Spinal cord (tissue), 10 donors: ENCODE measurements around the gene PTPRK. TPM values are rescaled to one million over a fixed set of nuclear protein-coding genes. Genes with fewer than 3 reads are reported as not detected.
A peak's percentile ranks its signal among the peaks of the same experiment; 100 is the strongest.
"Not testable (repeated sequence)": the region's sequence is repeated elsewhere in the genome, so short reads cannot be mapped to it uniquely, and the experiment has no call there.

Source experiments
- DNase-seq, 6 donors: peaks; one replicate each; pipeline versions ENCODE4 v3.0.0 to v3.0.0-alpha.2; 2013 to 2015; ENCODE audit warnings: low spot score in 6 of 6, low read depth in 4 of 6
- H3K27ac ChIP-seq: one replicate; pipeline ENCODE4 v1.5.1; 2013; ENCODE audit warnings: low read depth, low read length, control low read depth
- H3K27me3 ChIP-seq: one replicate; pipeline ENCODE4 v1.6.1; 2013; ENCODE audit warnings: low read length; ENCODE audit not compliant: control insufficient read depth, insufficient read depth
- H3K36me3 ChIP-seq: one replicate; pipeline ENCODE4 v1.6.1; 2013; ENCODE audit warnings: low read length; ENCODE audit not compliant: control insufficient read depth, insufficient read depth
- H3K4me1 ChIP-seq: one replicate; pipeline ENCODE4 v1.6.1; 2013; ENCODE audit warnings: low read length; ENCODE audit not compliant: control insufficient read depth, insufficient read depth
- H3K4me3 ChIP-seq: one replicate; pipeline ENCODE4 v1.5.1; 2013; ENCODE audit warnings: low read depth, low read length, control low read depth
- H3K9me3 ChIP-seq: one replicate; pipeline ENCODE4 v1.6.1; 2013; ENCODE audit warnings: low read length; ENCODE audit not compliant: control insufficient read depth, insufficient read depth
- WGBS: methylation state at CpG from one replicate; pipeline ENCODE4 v1.1.5; 2013; ENCODE audit warnings: missing lambda C conversion rate; ENCODE audit not compliant: insufficient coverage; 5-methylcytosine and 5-hydroxymethylcytosine counted together
- polyA plus RNA-seq, 2 donors: library from polyadenylated mRNA; unstranded; fragments of 120-200 nt; gene quantifications; one replicate each; pipeline ENCODE4 v1.2.1, GENCODE V29; 2013; ENCODE audit not compliant: insufficient read length in 2 of 2
- total RNA-seq, 2 donors: library from RNA; depleted of rRNA in 1 of 2; stranded (reverse); fragments of 120-200 nt in 1 of 2; fragments of >200 nt in 1 of 2; gene quantifications; one replicate each; pipeline versions ENCODE4 v1.2.3 to v1.2.4, GENCODE V29; 2013 to 2014
- donor health status: healthy.

Gene PTPRK
- total and polyA plus RNA-seq, 4 donors = 28.4 to 63.4 (median 34.1) TPM

DNA sequence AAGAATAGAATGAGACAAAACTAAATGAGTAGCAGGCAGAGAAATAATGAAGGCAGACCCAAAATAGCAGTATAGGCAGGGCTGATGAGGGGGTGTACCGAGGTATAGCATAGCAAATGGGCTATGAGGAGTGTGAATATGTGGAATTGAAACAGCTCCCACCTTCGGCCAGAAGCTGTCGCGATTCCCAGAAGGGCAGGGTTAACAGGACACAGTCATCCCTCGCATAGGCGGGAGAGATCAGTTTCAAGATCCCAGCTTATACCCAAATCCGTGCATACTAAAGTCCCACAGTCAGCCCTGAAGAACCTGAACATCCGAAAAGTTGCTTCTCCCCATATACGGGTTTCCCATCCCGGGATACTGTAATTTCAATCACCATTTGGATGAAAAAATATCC, 82.7 kb downstream of the PTPRK start:
- H3K4me3 ChIP-seq = no peak overlapping the region

DNA sequence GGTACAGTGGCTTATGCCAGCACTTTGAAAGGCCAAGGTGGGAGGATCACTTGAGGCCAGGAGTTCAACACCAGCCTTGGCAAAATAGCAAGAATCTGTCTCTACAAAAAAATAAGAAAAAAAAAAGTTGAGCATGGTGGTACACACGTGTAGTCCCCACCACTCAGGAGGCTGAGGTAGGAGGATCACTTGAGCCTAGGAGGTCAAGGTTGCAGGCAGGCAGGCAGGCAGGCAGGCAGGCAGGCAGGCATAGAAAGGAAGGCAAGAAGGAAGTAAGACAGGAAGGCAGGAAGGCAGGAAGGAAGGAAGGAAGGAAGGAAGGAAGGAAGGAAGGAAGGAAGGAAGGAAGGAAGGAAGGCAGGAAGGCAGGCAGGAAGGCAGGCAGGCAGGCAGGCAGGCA, 85.6 kb downstream of the PTPRK start:
- not testable (repeated sequence) for DNase-seq, H3K4me3 ChIP-seq, H3K27me3 ChIP-seq, H3K27ac ChIP-seq, H3K9me3 ChIP-seq, H3K36me3 ChIP-seq, H3K4me1 ChIP-seq
- 40% methylated on average over 1 of the region's 1 CpG for WGBS

More for the DNA sequence above, 82.7 kb downstream of the PTPRK start:
- DNase-seq = no peak
- WGBS = 97% methylated on average over 10 of the region's 10 CpGs
- Histone ChIP-seq H3K36me3 (no peaks in the 10 kb centered on the region), H3K27ac (no peak overlapping the region), H3K4me1 (no peaks in the 10 kb centered on the region), H3K9me3 (no peaks in the 10 kb centered on the region), H3K27me3 (no peaks in the 10 kb centered on the region)

DNA sequence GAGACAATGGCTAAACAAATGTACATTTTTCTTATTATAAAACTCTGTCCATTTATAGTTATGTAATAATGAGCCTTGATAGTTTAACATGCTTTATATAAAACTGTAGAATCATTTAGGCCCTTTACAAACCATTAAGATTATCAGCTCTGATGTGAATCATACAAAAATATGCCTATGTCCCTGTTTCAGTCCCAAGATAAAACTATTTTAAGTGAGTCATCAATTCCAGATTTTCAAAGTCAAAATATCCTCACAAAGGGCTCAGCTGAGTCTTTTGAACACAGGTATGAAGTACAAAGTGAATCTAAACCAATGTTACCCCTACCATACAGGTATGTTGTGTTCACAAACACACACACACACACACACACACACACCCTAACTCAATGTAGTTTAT, 88.0 kb downstream of the PTPRK start:
- no peak for DNase-seq
- Histone ChIP-seq H3K36me3 (no peaks in the 10 kb centered on the region), H3K9me3 (no peaks in the 10 kb centered on the region), H3K27ac (no peak overlapping the region), H3K4me1 (no peaks in the 10 kb centered on the region), H3K4me3 (no peak overlapping the region), H3K27me3 (no peaks in the 10 kb centered on the region)

DNA sequence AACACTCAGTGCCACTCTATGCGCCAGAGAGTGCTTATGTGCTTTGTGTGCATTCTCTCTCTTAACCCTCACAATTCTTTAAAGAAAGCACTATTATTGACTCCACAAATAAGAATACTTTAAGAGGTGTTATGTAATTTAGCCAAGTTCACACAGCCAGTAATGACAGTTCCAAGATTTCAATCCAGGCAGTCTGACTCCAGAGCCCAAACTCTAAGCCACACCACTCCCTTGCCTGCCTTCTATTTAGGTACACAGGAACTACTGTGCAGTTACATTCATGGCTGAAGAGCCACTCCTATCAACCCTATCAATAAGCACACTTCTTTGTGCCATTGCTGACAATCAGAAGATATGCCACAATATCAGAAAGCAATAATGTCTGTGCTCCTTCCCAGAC, 93.3 kb downstream of the PTPRK start:
- Histone ChIP-seq H3K4me3 (no peak overlapping the region), H3K36me3 (no peaks in the 10 kb centered on the region), H3K9me3 (no peaks in the 10 kb centered on the region), H3K27ac (no peak overlapping the region), H3K4me1 (no peaks in the 10 kb centered on the region), H3K27me3 (no peaks in the 10 kb centered on the region)
- WGBS = no CpG with 5 or more reads among the region's 1 CpG
- no peak for DNase-seq

DNA sequence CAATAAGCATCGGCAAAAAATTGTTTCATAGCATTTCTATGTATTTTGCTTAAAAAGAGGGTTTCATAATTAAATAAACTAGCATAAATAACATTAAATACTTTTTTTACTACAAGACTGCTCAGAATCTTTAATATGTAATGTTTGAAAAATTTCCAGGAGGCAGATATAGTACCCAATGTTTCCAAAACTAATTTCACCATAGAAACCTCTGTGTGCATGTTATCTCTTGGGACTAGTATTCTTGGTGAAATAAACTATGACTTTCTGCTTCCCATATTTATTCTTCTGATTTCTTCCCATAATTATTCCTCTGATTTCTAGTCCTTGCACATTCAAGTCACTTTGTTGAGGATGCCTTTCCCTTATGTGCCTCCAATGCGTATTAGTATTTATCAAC, 94.5 kb downstream of the PTPRK start:
- 100% methylated on average over 1 of the region's 2 CpGs for WGBS
- Histone ChIP-seq H3K36me3 (no peaks in the 10 kb centered on the region), H3K9me3 (no peaks in the 10 kb centered on the region), H3K4me3 (no peak overlapping the region), H3K4me1 (no peaks in the 10 kb centered on the region), H3K27ac (no peak overlapping the region), H3K27me3 (no peaks in the 10 kb centered on the region)
- no peak for DNase-seq

DNA sequence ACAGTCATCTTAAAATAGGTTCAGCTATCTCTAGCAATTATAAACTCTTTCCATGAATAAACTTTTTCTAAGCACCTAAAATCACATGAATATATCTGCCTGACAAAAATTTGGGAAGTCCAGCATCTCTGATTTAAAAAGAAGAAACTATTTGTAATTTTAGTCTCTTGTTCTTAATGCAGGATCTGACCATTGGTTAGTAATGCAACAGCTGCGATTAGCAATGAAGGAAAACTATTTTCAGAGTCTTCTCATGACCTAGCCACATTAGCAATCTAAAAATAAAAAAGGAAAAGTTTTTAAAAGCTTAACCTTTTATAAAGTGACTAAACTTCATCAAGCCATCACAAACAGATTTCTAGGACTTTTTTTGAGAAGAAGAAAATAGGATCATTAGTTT, 97.5 kb downstream of the PTPRK start:
- H3K36me3 ChIP-seq = no peaks in the 10 kb centered on the region
- DNase-seq = no peak
- no CpG with 5 or more reads among the region's 1 CpG for WGBS
- H3K4me3 ChIP-seq = no peak overlapping the region
- no peaks in the 10 kb centered on the region for H3K9me3 ChIP-seq
- no peak overlapping the region for H3K27ac ChIP-seq
- H3K4me1 ChIP-seq = no peaks in the 10 kb centered on the region
- no peaks in the 10 kb centered on the region for H3K27me3 ChIP-seq

DNA sequence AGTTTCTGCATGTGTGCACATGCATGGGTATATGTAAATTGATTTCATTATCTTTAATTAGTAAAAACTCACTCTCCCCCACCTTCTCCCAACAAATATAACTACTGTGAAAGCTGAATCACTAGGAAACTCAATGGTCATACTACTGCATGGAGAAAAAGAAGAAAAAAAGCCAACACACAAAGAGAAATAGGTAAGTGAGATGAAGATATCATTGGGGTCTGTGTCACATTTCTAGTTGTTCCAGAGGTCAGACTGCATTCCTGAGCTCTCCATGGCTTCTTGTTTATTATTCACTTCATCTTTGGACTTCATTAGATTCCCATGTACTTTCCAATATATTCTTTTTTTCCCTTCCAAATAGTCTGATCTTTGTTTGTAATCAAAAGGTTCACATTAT, 98.2 kb downstream of the PTPRK start:
- Histone ChIP-seq H3K36me3 (no peaks in the 10 kb centered on the region), H3K27me3 (no peaks in the 10 kb centered on the region), H3K9me3 (no peaks in the 10 kb centered on the region), H3K4me3 (no peak overlapping the region), H3K27ac (peak overlapping the region; percentile 43), H3K4me1 (no peaks in the 10 kb centered on the region)
- DNase-seq = no peak

DNA sequence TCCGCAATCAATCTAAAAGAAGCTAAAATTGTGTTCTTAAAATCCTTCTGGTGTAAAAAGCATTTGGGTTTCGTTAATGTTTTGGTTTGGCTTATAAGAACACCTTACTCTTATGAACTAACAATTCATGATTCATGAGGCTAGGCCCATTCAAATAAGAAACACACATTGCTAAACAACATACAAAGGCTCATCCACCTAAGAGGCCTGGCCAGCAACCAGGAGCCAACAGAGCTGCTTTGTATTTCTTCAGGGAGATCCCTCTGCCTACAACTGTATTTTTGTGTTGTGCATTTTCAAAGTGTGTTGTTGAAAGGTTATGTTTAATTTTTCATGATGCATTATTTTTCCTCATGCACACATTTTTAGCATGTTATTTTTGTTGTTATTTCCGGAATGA, 98.6 kb downstream of the PTPRK start:
- WGBS = no CpG with 5 or more reads among the region's 3 CpGs
- H3K9me3 ChIP-seq = no peaks in the 10 kb centered on the region
- no peak overlapping the region for H3K4me3 ChIP-seq
- no peaks in the 10 kb centered on the region for H3K36me3 ChIP-seq
- DNase-seq = peak in 2 of 6 donors; percentile 57 to 59
- no peak overlapping the region for H3K27ac ChIP-seq
- H3K4me1 ChIP-seq = no peaks in the 10 kb centered on the region
- H3K27me3 ChIP-seq = no peaks in the 10 kb centered on the region

DNA sequence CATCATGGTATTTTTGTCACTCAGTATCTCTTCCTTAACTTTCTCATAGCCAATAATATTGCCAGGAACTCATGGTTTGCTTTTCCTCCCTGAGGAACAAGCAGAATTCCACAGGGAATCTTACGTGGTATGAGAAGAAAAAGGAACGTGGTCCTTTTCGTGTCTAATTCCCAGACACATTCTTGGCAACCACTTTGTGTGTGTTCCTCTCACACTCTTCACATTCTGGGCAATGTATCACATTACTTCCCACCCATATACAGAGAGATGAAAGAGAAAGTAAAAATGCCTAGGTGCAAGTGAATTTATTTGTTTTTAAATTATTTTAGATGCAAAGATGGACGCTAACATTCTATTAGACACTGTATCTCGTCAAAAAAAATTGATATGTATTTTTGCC, 102.7 kb downstream of the PTPRK start:
- no peak for DNase-seq
- Histone ChIP-seq H3K4me1 (no peaks in the 10 kb centered on the region), H3K4me3 (no peak overlapping the region), H3K27ac (no peak overlapping the region), H3K27me3 (no peaks in the 10 kb centered on the region), H3K36me3 (no peaks in the 10 kb centered on the region), H3K9me3 (no peaks in the 10 kb centered on the region)
- WGBS = no CpG with 5 or more reads among the region's 5 CpGs

DNA sequence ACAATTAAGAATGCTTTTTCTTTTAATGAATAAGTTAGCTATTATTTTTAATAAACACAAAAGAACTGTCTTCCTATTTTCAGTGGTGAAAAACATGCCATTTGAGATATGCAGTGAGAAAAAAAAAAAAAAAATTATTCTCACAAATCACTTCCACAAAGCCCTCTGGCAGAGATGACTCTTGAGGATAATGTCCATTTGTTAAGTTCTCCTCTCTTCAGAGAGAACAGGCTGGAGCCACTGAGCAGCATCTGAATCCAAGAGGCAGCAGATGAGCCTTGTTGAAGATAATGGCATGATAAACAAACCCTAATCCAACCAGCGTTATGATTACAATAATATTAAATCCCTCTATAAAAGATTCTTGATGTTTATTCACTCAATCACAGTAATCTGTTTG, 105.0 kb downstream of the PTPRK start:
- no peak for DNase-seq
- WGBS = no CpG with 5 or more reads among the region's 1 CpG
- Histone ChIP-seq H3K4me3 (no peak overlapping the region), H3K9me3 (no peaks in the 10 kb centered on the region), H3K4me1 (no peaks in the 10 kb centered on the region), H3K27me3 (no peaks in the 10 kb centered on the region), H3K27ac (no peak overlapping the region), H3K36me3 (no peaks in the 10 kb centered on the region)

DNA sequence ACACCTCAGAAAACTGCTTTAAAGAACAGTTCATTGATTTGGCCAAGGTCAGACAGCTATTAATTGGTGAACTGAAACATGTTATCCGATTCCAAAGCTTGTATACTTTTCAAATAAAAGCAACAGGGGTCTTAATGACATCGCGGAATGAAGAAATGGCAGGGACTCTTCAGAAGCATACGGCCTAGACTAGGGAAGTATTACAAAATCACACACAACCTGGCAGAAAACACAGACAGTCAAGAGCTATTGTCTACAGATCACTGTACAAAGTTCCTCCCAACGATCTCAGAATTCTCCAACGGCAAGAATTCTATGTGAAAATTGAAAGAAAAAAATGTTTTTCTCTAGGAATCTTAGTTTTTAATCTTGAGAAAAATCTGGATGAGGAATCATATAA, 105.5 kb downstream of the PTPRK start:
- Histone ChIP-seq H3K4me3 (no peak overlapping the region), H3K27ac (no peak overlapping the region), H3K36me3 (no peaks in the 10 kb centered on the region), H3K9me3 (no peaks in the 10 kb centered on the region), H3K4me1 (no peaks in the 10 kb centered on the region), H3K27me3 (no peaks in the 10 kb centered on the region)
- WGBS = no CpG with 5 or more reads among the region's 6 CpGs
- DNase-seq = no peak
